Neural cell (in vitro differentiated cells): Measurements from ENCODE around the gene HELLS. TPM values are rescaled to one million over a fixed set of nuclear protein-coding genes. Genes with fewer than 3 reads are reported as not detected.

ENCODE experiments used
- H2AFZ ChIP-seq: fragments of 200-600, 300-800 bp; sonication (generic), shearing (Covaris generic); 2 replicates; pipeline ENCODE4 v1.6.0; 2014; ENCODE audit warnings: low read depth, mild to moderate bottlenecking, antibody characterized with exemption, low read length, moderate library complexity
- H3F3A ChIP-seq: fragments of 200-600 bp; shearing (Covaris generic); 2 replicates; pipeline ENCODE4 v1.6.1; 2016; ENCODE audit warnings: mild to moderate bottlenecking, moderate library complexity, mixed read lengths, antibody characterized with exemption, low read length; ENCODE audit not compliant: insufficient read depth, poor library complexity, severe bottlenecking
- H3K27ac ChIP-seq: fragments of 200-600, 300-800 bp; sonication (generic), shearing (Covaris generic); 2 replicates; pipeline ENCODE4 v1.5.1; 2014; ENCODE audit warnings: mild to moderate bottlenecking, low read length, moderate library complexity
- H3K27me3 ChIP-seq: fragments of 300-800, 200-600 bp; sonication (generic), shearing (Covaris generic); 2 replicates; pipeline ENCODE4 v1.6.0; 2014; ENCODE audit warnings: mild to moderate bottlenecking, low read depth, low read length, moderate library complexity; ENCODE audit not compliant: insufficient read depth
- H3K36me3 ChIP-seq: fragments of 300-800, 200-600 bp; sonication (generic), shearing (Covaris generic); 2 replicates; pipeline ENCODE4 v1.5.1; 2014; ENCODE audit warnings: mild to moderate bottlenecking, antibody characterized with exemption, low read length, moderate library complexity; ENCODE audit not compliant: insufficient read depth
- H3K4me2 ChIP-seq: fragments of 300-800, 200-600 bp; sonication (generic), shearing (Covaris generic); 2 replicates; pipeline ENCODE4 v1.6.0; 2014; ENCODE audit warnings: mild to moderate bottlenecking, low read length
- H3K4me3 ChIP-seq: fragments of 300-800, 200-600 bp; sonication (generic), shearing (Covaris generic); 2 replicates; pipeline ENCODE4 v1.5.1; 2014; ENCODE audit warnings: mild to moderate bottlenecking, low read length, moderate library complexity
- H3K79me2 ChIP-seq: fragments of 200-600 bp; shearing (Covaris generic); replicated peaks from 2 replicates; pipeline ENCODE4 v1.6.0; 2014; ENCODE audit warnings: mild to moderate bottlenecking, low read length, moderate library complexity; ENCODE audit not compliant: insufficient read depth
- H3K9ac ChIP-seq: fragments of 300-800, 200-600 bp; sonication (generic), shearing (Covaris generic); 2 replicates; pipeline ENCODE4 v1.6.1; 2016; ENCODE audit warnings: mild to moderate bottlenecking, low read length, mixed read lengths
- H3K9me2 ChIP-seq: fragments of 200-600 bp; shearing (Covaris generic); 2 replicates; pipeline ENCODE4 v1.6.1; 2016; ENCODE audit warnings: mild to moderate bottlenecking, low read length, mixed read lengths; ENCODE audit not compliant: insufficient read depth
- H3K9me3 ChIP-seq: fragments of 200-600, 300-800 bp; sonication (generic), shearing (Covaris generic); 2 replicates; pipeline ENCODE4 v1.6.1; 2016; ENCODE audit warnings: mild to moderate bottlenecking, mixed run types, low read length, moderate library complexity, mixed read lengths
- H4K20me1 ChIP-seq: fragments of 200-600 bp; shearing (Covaris generic); 2 replicates; pipeline ENCODE4 v1.6.1; 2016; ENCODE audit warnings: mild to moderate bottlenecking, mixed run types; ENCODE audit not compliant: insufficient read depth
- EP300 ChIP-seq: fragments of 450-650 bp; conservative IDR thresholded peaks from 2 replicates; pipeline ENCODE4 v1.6.1; 2014; ENCODE audit warnings: antibody characterized with exemption, mild to moderate bottlenecking, moderate library complexity; ENCODE audit not compliant: poor library complexity, severe bottlenecking
- EZH2 ChIP-seq: fragments of 200-600, 300-800 bp; shearing (Covaris generic), sonication (generic); IDR thresholded peaks from 2 replicates; pipeline ENCODE4 v1.6.1; 2014; ENCODE audit warnings: antibody characterized with exemption, low read length, borderline replicate concordance, mild to moderate bottlenecking; ENCODE audit not compliant: insufficient read depth, poor library complexity, severe bottlenecking
- MXI1 ChIP-seq: fragments of 450-650 bp; conservative IDR thresholded peaks from 2 replicates; pipeline ENCODE4 v1.6.1; 2014; ENCODE audit warnings: antibody characterized with exemption, mild to moderate bottlenecking; ENCODE audit not compliant: poor library complexity, severe bottlenecking
- POLR2AphosphoS5 ChIP-seq: IDR thresholded peaks from 2 replicates; pipeline ENCODE4 v1.6.1; 2012
- RAD21 ChIP-seq: fragments of 450-650 bp; conservative IDR thresholded peaks from 2 replicates; pipeline ENCODE4 v1.6.1; 2014; ENCODE audit warnings: antibody characterized with exemption, mild to moderate bottlenecking, moderate library complexity
- REST ChIP-seq: IDR thresholded peaks from 2 replicates; pipeline ENCODE4 v1.6.1; 2012; ENCODE audit warnings: borderline replicate concordance
- SMC3 ChIP-seq: fragments of 450-650 bp; conservative IDR thresholded peaks from 2 replicates; pipeline ENCODE4 v1.6.1; 2014; ENCODE audit warnings: antibody characterized with exemption, mild to moderate bottlenecking, moderate library complexity; ENCODE audit not compliant: poor library complexity
- TAF1 ChIP-seq: IDR thresholded peaks from 2 replicates; pipeline ENCODE4 v1.6.1; 2012; ENCODE audit warnings: low read depth
- polyA plus RNA-seq: library from polyadenylated mRNA; depleted of rRNA; stranded (reverse); fragments of >200 nt; gene quantifications from 2 replicates; pipeline ENCODE4 v1.2.3, GENCODE V29; 2014
- TF ChIP-seq, protein P1 (sequence below): fragments of 450-650 bp; IDR thresholded peaks from 2 replicates; pipeline ENCODE4 v1.5.1; 2014; ENCODE audit warnings: antibody characterized with exemption, mild to moderate bottlenecking, moderate library complexity; ENCODE audit not compliant: poor library complexity, severe bottlenecking

The HELLS gene
- polyA plus RNA-seq, 1 donor from 2014 or later: 12.3 TPM

GRCh38 chr10:94571081-94571480 lies 25.5 kb downstream of the HELLS start:
- no peaks in the 10 kb centered on the region for H3K79me2 ChIP-seq
- H3K4me3 ChIP-seq: no peak overlapping the region
- H3K9ac ChIP-seq: no peak overlapping the region
- H2AFZ ChIP-seq: no peak overlapping the region
- no peaks in the 10 kb centered on the region for H3K9me2 ChIP-seq
- no peak overlapping the region for H3K27ac ChIP-seq
- H3K9me3 ChIP-seq: no peaks in the 10 kb centered on the region
- no peaks in the 10 kb centered on the region for H3K27me3 ChIP-seq
- no peaks in the 10 kb centered on the region for H4K20me1 ChIP-seq
- no peaks in the 10 kb centered on the region for H3F3A ChIP-seq
- TF ChIP-seq MXI1 (no peak), EZH2 (no peak), POLR2AphosphoS5 (no peak), EP300 (no peak), SMC3 (no peak), REST (no peak), RAD21 (no peak), TAF1 (no peak)
- TF ChIP-seq, protein P1, sequence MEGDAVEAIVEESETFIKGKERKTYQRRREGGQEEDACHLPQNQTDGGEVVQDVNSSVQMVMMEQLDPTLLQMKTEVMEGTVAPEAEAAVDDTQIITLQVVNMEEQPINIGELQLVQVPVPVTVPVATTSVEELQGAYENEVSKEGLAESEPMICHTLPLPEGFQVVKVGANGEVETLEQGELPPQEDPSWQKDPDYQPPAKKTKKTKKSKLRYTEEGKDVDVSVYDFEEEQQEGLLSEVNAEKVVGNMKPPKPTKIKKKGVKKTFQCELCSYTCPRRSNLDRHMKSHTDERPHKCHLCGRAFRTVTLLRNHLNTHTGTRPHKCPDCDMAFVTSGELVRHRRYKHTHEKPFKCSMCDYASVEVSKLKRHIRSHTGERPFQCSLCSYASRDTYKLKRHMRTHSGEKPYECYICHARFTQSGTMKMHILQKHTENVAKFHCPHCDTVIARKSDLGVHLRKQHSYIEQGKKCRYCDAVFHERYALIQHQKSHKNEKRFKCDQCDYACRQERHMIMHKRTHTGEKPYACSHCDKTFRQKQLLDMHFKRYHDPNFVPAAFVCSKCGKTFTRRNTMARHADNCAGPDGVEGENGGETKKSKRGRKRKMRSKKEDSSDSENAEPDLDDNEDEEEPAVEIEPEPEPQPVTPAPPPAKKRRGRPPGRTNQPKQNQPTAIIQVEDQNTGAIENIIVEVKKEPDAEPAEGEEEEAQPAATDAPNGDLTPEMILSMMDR: no peak
- no peak overlapping the region for H3K4me2 ChIP-seq
- H3K36me3 ChIP-seq: no peaks in the 10 kb centered on the region

- no peak for TF ChIP-seq EP300
- no peaks in the 10 kb centered on the region for H3K9me2 ChIP-seq
- no peak overlapping the region for H3K9ac ChIP-seq
- H3K36me3 ChIP-seq: no peaks in the 10 kb centered on the region
- no peak overlapping the region for H2AFZ ChIP-seq
- no peaks in the 10 kb centered on the region for H3K9me3 ChIP-seq
- no peaks in the 10 kb centered on the region for H3K27me3 ChIP-seq
- no peaks in the 10 kb centered on the region for H4K20me1 ChIP-seq
- H3K4me2 ChIP-seq: no peak overlapping the region
- no peaks in the 10 kb centered on the region for H3F3A ChIP-seq
- H3K79me2 ChIP-seq: no peaks in the 10 kb centered on the region
- no peak overlapping the region for H3K4me3 ChIP-seq
- no peak overlapping the region for H3K27ac ChIP-seq
Observed at GRCh38 chr10:94571528-94571927, 25.9 kb downstream of the HELLS start.

DNA sequence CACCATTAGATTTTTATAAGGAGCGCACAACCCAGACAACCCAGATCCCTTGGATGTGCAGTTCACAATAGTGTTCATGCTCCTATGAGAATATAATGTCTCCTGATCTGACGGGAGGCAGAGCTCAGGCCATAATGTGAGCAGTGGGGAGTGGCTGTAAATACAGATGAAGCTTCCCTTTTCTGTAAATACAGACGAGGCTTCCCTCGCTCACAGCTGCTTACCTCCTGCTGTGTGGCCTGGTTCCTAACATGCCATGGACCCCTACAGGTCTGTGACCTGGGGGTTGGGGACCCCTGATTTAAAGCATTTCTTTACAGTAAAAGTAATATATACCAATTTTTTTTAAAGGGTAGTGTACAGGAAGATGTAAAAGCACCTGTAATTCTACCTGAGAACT lies 33.2 kb downstream of the HELLS start:
- H3K9me2 ChIP-seq: no peaks in the 10 kb centered on the region
- TF ChIP-seq RAD21 (no peak), SMC3 (no peak), MXI1 (no peak), TAF1 (no peak), EZH2 (no peak), POLR2AphosphoS5 (no peak), REST (no peak), EP300 (no peak)
- TF ChIP-seq, protein P1: no peak
- H3K79me2 ChIP-seq: no peaks in the 10 kb centered on the region
- H3K9me3 ChIP-seq: no peaks in the 10 kb centered on the region
- no peaks in the 10 kb centered on the region for H4K20me1 ChIP-seq
- no peak overlapping the region for H2AFZ ChIP-seq
- H3K4me2 ChIP-seq: no peak overlapping the region
- H3K9ac ChIP-seq: no peak overlapping the region
- no peaks in the 10 kb centered on the region for H3K36me3 ChIP-seq
- H3K27me3 ChIP-seq: no peaks in the 10 kb centered on the region
- H3K4me3 ChIP-seq: no peak overlapping the region
- H3F3A ChIP-seq: no peaks in the 10 kb centered on the region
- no peak overlapping the region for H3K27ac ChIP-seq
